ACC112 (cell line): ENCODE data around the gene ZNF581.

Experiments used
- H2AFZ ChIP-seq: fragments of 200-600 bp; sonication (generic); one replicate; pipeline ENCODE4 v1.6.0; 2017; ENCODE audit warnings: antibody characterized with exemption, low read length; ENCODE audit not compliant: unreplicated experiment
- H3K27ac ChIP-seq: fragments of 200-600 bp; sonication (generic); 2 replicates; pipeline ENCODE4 v1.5.1; 2014; ENCODE audit warnings: low read depth, mild to moderate bottlenecking, antibody characterized with exemption, low read length, moderate library complexity
- H3K27me3 ChIP-seq: fragments of 200-600 bp; sonication (generic); 2 replicates; pipeline ENCODE4 v1.6.1; 2014; ENCODE audit warnings: mild to moderate bottlenecking, antibody characterized with exemption, low read length, moderate library complexity, mixed read lengths; ENCODE audit not compliant: insufficient read depth
- H3K36me3 ChIP-seq: fragments of 200-600 bp; sonication (generic); 2 replicates; pipeline ENCODE4 v1.6.1; 2016; ENCODE audit warnings: mild to moderate bottlenecking, antibody characterized with exemption, low read length, moderate library complexity, mixed read lengths; ENCODE audit not compliant: insufficient read depth
- H3K4me1 ChIP-seq: fragments of 200-600 bp; sonication (generic); one replicate; pipeline ENCODE4 v1.6.1; 2016; ENCODE audit warnings: low read length, mixed read lengths; ENCODE audit not compliant: insufficient read depth, unreplicated experiment, control insufficient read depth
- H3K4me3 ChIP-seq: fragments of 200-600 bp; sonication (generic); 2 replicates; pipeline ENCODE4 v1.5.1; 2014; ENCODE audit warnings: mild to moderate bottlenecking, low read depth, low read length
- H3K79me2 ChIP-seq: fragments of 200-600 bp; sonication (generic); one replicate; pipeline ENCODE4 v1.6.0; 2016; ENCODE audit warnings: low read length; ENCODE audit not compliant: control insufficient read depth, unreplicated experiment, insufficient read depth

ZNF581 gene

GRCh38 chr19:55642153-55643002, 1.1 kb upstream of the ZNF581 start:
- Histone ChIP-seq H3K4me1 (peaks cover 9% of the 10 kb centered on the region), H3K27me3 (no peaks in the 10 kb centered on the region), H3K4me3 (peak overlapping the region; percentile 96), H3K27ac (peak overlapping the region; percentile 52), H2AFZ (no peak overlapping the region), H3K79me2 (peaks cover 36% of the 10 kb centered on the region), H3K36me3 (no peaks in the 10 kb centered on the region; the same call in 1 of the 2 replicates)

GRCh38 chr19:55643887-55644176, 383 bp downstream of the ZNF581 start:
- H3K27ac ChIP-seq = no peak overlapping the region
- no peaks in the 10 kb centered on the region; the same call in 1 of the 2 replicates for H3K36me3 ChIP-seq
- H3K27me3 ChIP-seq = no peaks in the 10 kb centered on the region
- H3K79me2 ChIP-seq = peaks cover 33% of the 10 kb centered on the region
- H2AFZ ChIP-seq = no peak overlapping the region
- peaks cover 9% of the 10 kb centered on the region for H3K4me1 ChIP-seq
- H3K4me3 ChIP-seq = peak overlapping the region; percentile 96

GRCh38 chr19:55644191-55644833, 863 bp downstream of the ZNF581 start:
- peak overlapping the region; percentile 96 for H3K4me3 ChIP-seq
- H3K36me3 ChIP-seq = no peaks in the 10 kb centered on the region; the same call in 1 of the 2 replicates
- H3K4me1 ChIP-seq = peaks cover 9% of the 10 kb centered on the region
- H2AFZ ChIP-seq = no peak overlapping the region
- H3K27ac ChIP-seq = no peak overlapping the region
- H3K79me2 ChIP-seq = peaks cover 30% of the 10 kb centered on the region
- H3K27me3 ChIP-seq = no peaks in the 10 kb centered on the region

- no peak overlapping the region for H3K27ac ChIP-seq
- no peaks in the 10 kb centered on the region for H3K27me3 ChIP-seq
- H3K4me3 ChIP-seq = peak overlapping the region; percentile 96
- H3K36me3 ChIP-seq = no peaks in the 10 kb centered on the region; the same call in 1 of the 2 replicates
- H2AFZ ChIP-seq = no peak overlapping the region
- H3K4me1 ChIP-seq = peaks cover 9% of the 10 kb centered on the region
- H3K79me2 ChIP-seq = peaks cover 28% of the 10 kb centered on the region
Observed at GRCh38 chr19:55644842-55645511, 1.5 kb downstream of the ZNF581 start.

GRCh38 chr19:55645512-55645881, 2.0 kb downstream of the ZNF581 start:
- H3K36me3 ChIP-seq = no peaks in the 10 kb centered on the region; the same call in 1 of the 2 replicates
- H3K4me3 ChIP-seq = no peak overlapping the region; the same call in 1 of the 2 replicates
- H3K27ac ChIP-seq = no peak overlapping the region
- H3K27me3 ChIP-seq = no peaks in the 10 kb centered on the region
- peaks cover 28% of the 10 kb centered on the region for H3K79me2 ChIP-seq
- H3K4me1 ChIP-seq = peaks cover 9% of the 10 kb centered on the region
- H2AFZ ChIP-seq = no peak overlapping the region

- Histone ChIP-seq H3K27ac (no peak overlapping the region), H3K4me1 (peaks cover 9% of the 10 kb centered on the region), H3K27me3 (no peaks in the 10 kb centered on the region), H3K36me3 (no peaks in the 10 kb centered on the region; the same call in 1 of the 2 replicates), H2AFZ (no peak overlapping the region), H3K4me3 (peak overlapping the region; percentile 86), H3K79me2 (peaks cover 28% of the 10 kb centered on the region)
Observed at GRCh38 chr19:55646889-55647731, 3.7 kb downstream of the ZNF581 start.

- Histone ChIP-seq H3K27me3 (no peaks in the 10 kb centered on the region), H3K79me2 (peaks cover 24% of the 10 kb centered on the region), H3K36me3 (no peaks in the 10 kb centered on the region; the same call in 1 of the 2 replicates), H3K4me3 (peak within 1 kb of the TSS; percentile 86), H2AFZ (peak within 1 kb of the TSS; percentile 38), H3K27ac (no peak within 1 kb of the TSS), H3K4me1 (peaks cover 8% of the 10 kb centered on the region)
Observed at GRCh38 chr19:55647732-55648584, 4.5 kb downstream of the ZNF581 start, which contains the start of gene CCDC106. CCDC106 (plus strand) TSS chr19:55648212; CDS start chr19:55649047, 835 bp downstream.

GRCh38 chr19:55648585-55649267, 5.3 kb downstream of the ZNF581 start:
- H2AFZ ChIP-seq = no peak overlapping the region

More at GRCh38 chr19:55648585-55649267, 5.3 kb downstream of the ZNF581 start:
- peaks cover 20% of the 10 kb centered on the region for H3K79me2 ChIP-seq
- no peaks in the 10 kb centered on the region for H3K27me3 ChIP-seq
- H3K27ac ChIP-seq = no peak overlapping the region
- H3K36me3 ChIP-seq = no peaks in the 10 kb centered on the region; the same call in 1 of the 2 replicates
- peak overlapping the region; percentile 86 for H3K4me3 ChIP-seq
- peaks cover 5% of the 10 kb centered on the region for H3K4me1 ChIP-seq
